Activated CD4-positive, alpha-beta T cell treated with anti-CD3 and anti-CD28 coated beads for 36 hours (primary cell): ENCODE data around the gene MAGEA2B. TPM values are rescaled to one million over a fixed set of nuclear protein-coding genes. Genes with fewer than 3 reads are reported as not detected.
"Not testable (repeated sequence)": the region's sequence is repeated elsewhere in the genome, so short reads cannot be mapped to it uniquely, and the experiment has no call there.

Experiments
- ATAC-seq: fragments of 200-7000 bp; cut with Tn5 transposase; one replicate; pipeline ENCODE4 v1.10.0; 2021; ENCODE audit warnings: mild to moderate bottlenecking, moderate library complexity
- CTCF ChIA-PET: fragments of 350-600 bp; sonication (Branson Sonifier 250); formaldehyde crosslinking; loops from one replicate; lab custom pipeline; 2021; ENCODE audit warnings: antibody characterized with exemption; lab: Charles Lee
- POLR2A ChIA-PET: fragments of 350-600 bp; sonication (Branson Sonifier 250); formaldehyde crosslinking; loops from one replicate; lab custom pipeline; 2021; ENCODE audit warnings: antibody characterized with exemption, inconsistent platforms; lab: Charles Lee
- DNase-seq: peaks from one replicate; pipeline ENCODE4 v3.0.0-alpha.2; 2020
- H3K27ac Mint-ChIP-seq: one replicate; pipeline ENCODE4 v1.8.0; 2021; ENCODE audit warnings: mixed read lengths
- H3K27me3 Mint-ChIP-seq: one replicate; pipeline ENCODE4 v1.8.0; 2021; ENCODE audit warnings: mixed read lengths
- H3K36me3 Mint-ChIP-seq: one replicate; pipeline ENCODE4 v1.8.0; 2021; ENCODE audit warnings: low read depth, mixed read lengths
- H3K4me1 Mint-ChIP-seq: one replicate; pipeline ENCODE4 v1.8.0; 2021; ENCODE audit warnings: mixed read lengths
- H3K4me3 Mint-ChIP-seq: one replicate; pipeline ENCODE4 v1.8.0; 2021; ENCODE audit warnings: mild to moderate bottlenecking, moderate library complexity, mixed read lengths
- H3K9me3 Mint-ChIP-seq: one replicate; pipeline ENCODE4 v1.8.0; 2021; ENCODE audit warnings: low read depth, mixed read lengths
- intact Hi-C, 2 experiments: fragments of 100-400 bp; cut with DNase I in 1 of 2; cut with micrococcal nuclease in 1 of 2; formaldehyde crosslinking; loops; one replicate each; pipeline versions ENCODE4 v1.14.2 to v1.15.1; 2022 to 2024; cut with DNase I, micrococcal nuclease
- total RNA-seq, 2 experiments: library from RNA; stranded (reverse); gene quantifications; one replicate each; pipeline ENCODE4 v1.2.3, GENCODE V29; 2021

MAGEA2B gene
- total RNA-seq, 2 experiments from 2014 or later = not detected

- CTCF ChIA-PET, H3K36me3 Mint-ChIP-seq, H3K4me1 Mint-ChIP-seq, H3K4me3 Mint-ChIP-seq, DNase-seq, H3K27ac Mint-ChIP-seq, H3K9me3 Mint-ChIP-seq, POLR2A ChIA-PET, intact Hi-C loops, ATAC-seq, H3K27me3 Mint-ChIP-seq: not testable (repeated sequence)
Measured at GRCh38 chrX:152766562-152766961, 52.1 kb downstream of the MAGEA2B start.

Other genes with a start within 250 kb of the MAGEA2B start
- under 1 TPM in 1 of 2 experiments, not detected in 1; 0.02 TPM for gene GABRQ, start 76.7 kb upstream of the MAGEA2B start, total RNA-seq
- not detected for gene MAGEA3, start 15.8 kb upstream of the MAGEA2B start, total RNA-seq
- gene CSAG2, start 5.4 kb upstream of the MAGEA2B start, total RNA-seq = under 1 TPM in 1 of 2 experiments, not detected in 1; 0.23 TPM
- gene CSAG1, start 19.1 kb downstream of the MAGEA2B start, total RNA-seq = not detected
- gene MAGEA12, start 19.1 kb downstream of the MAGEA2B start, total RNA-seq = not detected
- not detected for gene MAGEA2, start 39.2 kb downstream of the MAGEA2B start, total RNA-seq
- gene CSAG3, start 44.6 kb downstream of the MAGEA2B start, total RNA-seq = under 1 TPM; 0.23 to 0.55 TPM
- not detected for gene MAGEA6, start 55.1 kb downstream of the MAGEA2B start, total RNA-seq
- gene CETN2, start 116.1 kb downstream of the MAGEA2B start, total RNA-seq = 10 to 100 TPM; 11.2 to 13.1 TPM
- gene NSDHL, start 116.4 kb downstream of the MAGEA2B start, total RNA-seq = 10 to 100 TPM; 20.0 to 20.6 TPM
- gene ZNF185, start 183.4 kb downstream of the MAGEA2B start, total RNA-seq = 1 to 10 TPM; 2.0 to 2.1 TPM